ENCODE measurements around the gene ZNF865. TPM values are rescaled to one million over a fixed set of nuclear protein-coding genes. Genes with fewer than 3 reads are reported as not detected.

Gene ZNF865
- total RNA-seq, 1 experiment from 2014 or later, result 16.2 TPM

- Histone ChIP-seq H3K27ac (ENCODE audit: low read depth, low read length) (no peak overlapping the region), H3K36me3 (ENCODE audit: control insufficient read depth in 1 of 2, insufficient read depth in 2 of 2, low read length in 2 of 2) (peaks cover 0 to 7% of the 10 kb centered on the region in 2 experiments; a peak in 2 of 4 replicates), H3K9me2 (ENCODE audit: insufficient read depth) (no peaks in the 10 kb centered on the region), H3K79me2 (ENCODE audit: insufficient read depth, low read length) (peaks cover 6% of the 10 kb centered on the region; the same call in 1 of the 2 replicates), H3K9ac (ENCODE audit: low read length) (no peak overlapping the region), H3K4me1 (ENCODE audit: control insufficient read depth in 1 of 2, insufficient read depth in 2 of 2, low read length in 2 of 2) (no peaks in the 10 kb centered on the region), H2AFZ (ENCODE audit: low read depth, low read length, poor library complexity, severe bottlenecking) (no peak overlapping the region), H3K27me3 (ENCODE audit: insufficient read depth, low read length) (no peaks in the 10 kb centered on the region), H3K4me2 (ENCODE audit: low read length) (no peak overlapping the region), H4K20me1 (ENCODE audit: insufficient read depth) (no peaks in the 10 kb centered on the region), H3K9me3 (ENCODE audit: control insufficient read depth in 1 of 2, insufficient read depth in 1 of 2, low read depth in 1 of 2, low read length in 2 of 2) (no peaks in the 10 kb centered on the region), H3K4me3 (replicated peaks in 1 of 2; ENCODE audit: low read depth in 1 of 2, low read length in 2 of 2) (no peak overlapping the region)
- no TSS peak for BruUV-seq (replicated peaks)
- RAD21 ChIA-PET (ENCODE audit: low non-redundant PET in 1 of 2, low total read pairs in 2 of 2, uncharacterized antibody in 2 of 2, unreplicated experiment in 2 of 2), result no interaction called here
- DNase-seq (ENCODE audit: low read depth, low spot score) (no peak), ATAC-seq (no peak)
- POLR2A ChIA-PET, result no interaction called here
- TF ChIP-seq ZBTB33 (IDR thresholded peaks at IDR 0.05; ENCODE audit: extremely low read depth, insufficient replicate concordance, low read length) (no peak), SIN3A (IDR thresholded peaks at IDR 0.05; ENCODE audit: low read depth) (no peak), CBX3 (IDR thresholded peaks at IDR 0.05; ENCODE audit: low read depth) (no peak), JUND (IDR thresholded peaks at IDR 0.05) (no peak), ZFX (IDR thresholded peaks at IDR 0.05) (no peak), YY1 (IDR thresholded peaks at IDR 0.05; ENCODE audit: extremely low read depth, insufficient replicate concordance, low read depth, low read length) (no peak), EZH2 (IDR thresholded peaks at IDR 0.05) (no peak), POLR2A (IDR thresholded peaks at IDR 0.05; ENCODE audit: borderline replicate concordance, extremely low read depth, insufficient read depth, insufficient read length) (no peak), RAD21 (IDR thresholded peaks at IDR 0.05; ENCODE audit: low read depth) (no peak), ELF1 (IDR thresholded peaks at IDR 0.05; ENCODE audit: borderline replicate concordance, low read depth) (no peak), SP1 (IDR thresholded peaks at IDR 0.05; ENCODE audit: low read depth) (no peak), SRF (IDR thresholded peaks at IDR 0.05; ENCODE audit: low read depth) (no peak)
- intact Hi-C loops (cut with micrococcal nuclease), result no loop called here
- CTCF ChIA-PET, result no interaction called here
These were observed 10.3 kb downstream of the ZNF865 start for GRCh38 chr19:55615543-55616394.
